H1 (cell line): ENCODE results near the gene TATDN2. TPM values are rescaled to one million over a fixed set of nuclear protein-coding genes. Genes with fewer than 3 reads are reported as not detected.

Experiments used
- CBX5 ChIP-seq: fragments of 300-800, 300-1000 bp; sonication (generic); IDR thresholded peaks from 2 replicates; pipeline ENCODE4 v1.7.1; 2016; ENCODE audit warnings: antibody characterized with exemption, low read length, low read depth
- CTBP2 ChIP-seq: IDR thresholded peaks from 2 replicates; pipeline ENCODE4 v1.7.0; 2011; ENCODE audit warnings: borderline replicate concordance, mild to moderate bottlenecking, moderate library complexity, mixed read lengths, low read length; ENCODE audit not compliant: insufficient read depth, insufficient read length
- EZH2 ChIP-seq: fragments of 200-600 bp; sonication (generic); IDR thresholded peaks from 2 replicates; pipeline ENCODE4 v1.7.1; 2012; ENCODE audit warnings: low read depth, mild to moderate bottlenecking, moderate library complexity, low read length, inconsistent platforms; ENCODE audit not compliant: severe bottlenecking
- GABPA ChIP-seq: IDR thresholded peaks from 2 replicates; pipeline ENCODE4 v1.6.1; 2011; ENCODE audit warnings: mild to moderate bottlenecking, low read length, moderate library complexity, borderline replicate concordance; ENCODE audit not compliant: insufficient read depth
- NRF1 ChIP-seq: IDR thresholded peaks from 2 replicates; pipeline ENCODE4 v1.6.1; 2011; ENCODE audit warnings: mild to moderate bottlenecking, low read depth, low read length, improper control_type of control experiment
- SIRT6 ChIP-seq: IDR thresholded peaks from one replicate; pipeline ENCODE4 v1.7.1; 2012; ENCODE audit warnings: low read length, inconsistent platforms
- SP4 ChIP-seq: IDR thresholded peaks from 2 replicates; pipeline ENCODE4 v1.6.1; 2012; ENCODE audit warnings: low read length, inconsistent platforms
- TAF1 ChIP-seq: IDR thresholded peaks from 2 replicates; pipeline ENCODE4 v1.6.1; 2011; ENCODE audit warnings: mild to moderate bottlenecking, low read depth, low read length
- polyA plus RNA-seq, 7 experiments: library from polyadenylated mRNA; depleted of rRNA in 3 of 7; stranded (reverse) in 5 of 7; unstranded in 2 of 7; fragments of >200 nt in 5 of 7; fragments of 200-250 nt in 2 of 7; gene quantifications; 1 replicate in 5 of 7; 2 replicates in 1 of 7; 4 replicates in 1 of 7; pipeline versions ENCODE4 v1.2.1 to v1.2.3, GENCODE V29; 2011 to 2013; ENCODE audit warnings: missing spikeins in 2 of 7, mixed read lengths in 2 of 7
- total RNA-seq: library from RNA; stranded (reverse); fragmentation: NEBNext Ultra II Directional; extraction: Animal tissue kit (Norgen Biotek cat#: 25700); gene quantifications from 2 replicates; pipeline ENCODE4 v1.2.1, GENCODE V29; 2021
- TF ChIP-seq, protein P1 (sequence below): fragments of 300-600 bp; sonication (generic); IDR thresholded peaks from 2 replicates; pipeline ENCODE4 v1.7.1; 2012; ENCODE audit warnings: low read length, moderate library complexity, mild to moderate bottlenecking, inconsistent platforms; ENCODE audit not compliant: insufficient replicate concordance
- TF ChIP-seq, protein P2 (sequence below): IDR thresholded peaks from 2 replicates; pipeline ENCODE4 v1.6.1; 2012; ENCODE audit warnings: inconsistent platforms

TATDN2 gene
- total and polyA plus RNA-seq, 2 of the 8 experiments (the other 6 are each of a cell fraction or from before 2014, with no cell fraction given), result 12.1 to 34.8 TPM

DNA sequence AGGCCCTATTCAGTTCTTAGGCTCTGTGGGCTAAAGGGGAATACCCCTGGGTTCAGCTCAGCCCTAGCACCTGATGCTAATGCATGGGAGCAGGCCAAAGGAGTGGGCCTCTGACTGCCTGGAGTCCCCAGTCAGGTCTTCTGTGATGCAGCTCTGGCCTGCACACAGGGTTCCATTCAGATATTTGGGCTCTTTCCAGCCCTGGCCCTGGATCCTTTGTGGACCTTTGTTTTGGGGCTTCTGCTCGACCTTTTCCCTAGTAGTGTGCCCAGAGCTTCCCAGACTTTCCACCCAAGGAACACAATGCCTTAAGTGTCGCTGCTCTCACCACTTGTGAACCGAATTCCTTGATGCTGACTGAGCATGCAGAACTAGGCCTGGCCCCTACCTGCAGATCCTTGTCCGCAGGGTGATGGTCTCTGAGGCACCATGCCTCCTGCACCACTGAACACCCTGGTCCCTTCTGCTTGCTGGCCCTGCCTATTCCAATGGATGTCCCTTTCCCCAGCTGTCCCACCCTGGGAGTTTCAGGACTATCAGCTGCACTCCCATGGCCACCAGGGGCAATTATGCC, 67.6 kb downstream of the TATDN2 start (continued):
- TF ChIP-seq, protein P1, sequence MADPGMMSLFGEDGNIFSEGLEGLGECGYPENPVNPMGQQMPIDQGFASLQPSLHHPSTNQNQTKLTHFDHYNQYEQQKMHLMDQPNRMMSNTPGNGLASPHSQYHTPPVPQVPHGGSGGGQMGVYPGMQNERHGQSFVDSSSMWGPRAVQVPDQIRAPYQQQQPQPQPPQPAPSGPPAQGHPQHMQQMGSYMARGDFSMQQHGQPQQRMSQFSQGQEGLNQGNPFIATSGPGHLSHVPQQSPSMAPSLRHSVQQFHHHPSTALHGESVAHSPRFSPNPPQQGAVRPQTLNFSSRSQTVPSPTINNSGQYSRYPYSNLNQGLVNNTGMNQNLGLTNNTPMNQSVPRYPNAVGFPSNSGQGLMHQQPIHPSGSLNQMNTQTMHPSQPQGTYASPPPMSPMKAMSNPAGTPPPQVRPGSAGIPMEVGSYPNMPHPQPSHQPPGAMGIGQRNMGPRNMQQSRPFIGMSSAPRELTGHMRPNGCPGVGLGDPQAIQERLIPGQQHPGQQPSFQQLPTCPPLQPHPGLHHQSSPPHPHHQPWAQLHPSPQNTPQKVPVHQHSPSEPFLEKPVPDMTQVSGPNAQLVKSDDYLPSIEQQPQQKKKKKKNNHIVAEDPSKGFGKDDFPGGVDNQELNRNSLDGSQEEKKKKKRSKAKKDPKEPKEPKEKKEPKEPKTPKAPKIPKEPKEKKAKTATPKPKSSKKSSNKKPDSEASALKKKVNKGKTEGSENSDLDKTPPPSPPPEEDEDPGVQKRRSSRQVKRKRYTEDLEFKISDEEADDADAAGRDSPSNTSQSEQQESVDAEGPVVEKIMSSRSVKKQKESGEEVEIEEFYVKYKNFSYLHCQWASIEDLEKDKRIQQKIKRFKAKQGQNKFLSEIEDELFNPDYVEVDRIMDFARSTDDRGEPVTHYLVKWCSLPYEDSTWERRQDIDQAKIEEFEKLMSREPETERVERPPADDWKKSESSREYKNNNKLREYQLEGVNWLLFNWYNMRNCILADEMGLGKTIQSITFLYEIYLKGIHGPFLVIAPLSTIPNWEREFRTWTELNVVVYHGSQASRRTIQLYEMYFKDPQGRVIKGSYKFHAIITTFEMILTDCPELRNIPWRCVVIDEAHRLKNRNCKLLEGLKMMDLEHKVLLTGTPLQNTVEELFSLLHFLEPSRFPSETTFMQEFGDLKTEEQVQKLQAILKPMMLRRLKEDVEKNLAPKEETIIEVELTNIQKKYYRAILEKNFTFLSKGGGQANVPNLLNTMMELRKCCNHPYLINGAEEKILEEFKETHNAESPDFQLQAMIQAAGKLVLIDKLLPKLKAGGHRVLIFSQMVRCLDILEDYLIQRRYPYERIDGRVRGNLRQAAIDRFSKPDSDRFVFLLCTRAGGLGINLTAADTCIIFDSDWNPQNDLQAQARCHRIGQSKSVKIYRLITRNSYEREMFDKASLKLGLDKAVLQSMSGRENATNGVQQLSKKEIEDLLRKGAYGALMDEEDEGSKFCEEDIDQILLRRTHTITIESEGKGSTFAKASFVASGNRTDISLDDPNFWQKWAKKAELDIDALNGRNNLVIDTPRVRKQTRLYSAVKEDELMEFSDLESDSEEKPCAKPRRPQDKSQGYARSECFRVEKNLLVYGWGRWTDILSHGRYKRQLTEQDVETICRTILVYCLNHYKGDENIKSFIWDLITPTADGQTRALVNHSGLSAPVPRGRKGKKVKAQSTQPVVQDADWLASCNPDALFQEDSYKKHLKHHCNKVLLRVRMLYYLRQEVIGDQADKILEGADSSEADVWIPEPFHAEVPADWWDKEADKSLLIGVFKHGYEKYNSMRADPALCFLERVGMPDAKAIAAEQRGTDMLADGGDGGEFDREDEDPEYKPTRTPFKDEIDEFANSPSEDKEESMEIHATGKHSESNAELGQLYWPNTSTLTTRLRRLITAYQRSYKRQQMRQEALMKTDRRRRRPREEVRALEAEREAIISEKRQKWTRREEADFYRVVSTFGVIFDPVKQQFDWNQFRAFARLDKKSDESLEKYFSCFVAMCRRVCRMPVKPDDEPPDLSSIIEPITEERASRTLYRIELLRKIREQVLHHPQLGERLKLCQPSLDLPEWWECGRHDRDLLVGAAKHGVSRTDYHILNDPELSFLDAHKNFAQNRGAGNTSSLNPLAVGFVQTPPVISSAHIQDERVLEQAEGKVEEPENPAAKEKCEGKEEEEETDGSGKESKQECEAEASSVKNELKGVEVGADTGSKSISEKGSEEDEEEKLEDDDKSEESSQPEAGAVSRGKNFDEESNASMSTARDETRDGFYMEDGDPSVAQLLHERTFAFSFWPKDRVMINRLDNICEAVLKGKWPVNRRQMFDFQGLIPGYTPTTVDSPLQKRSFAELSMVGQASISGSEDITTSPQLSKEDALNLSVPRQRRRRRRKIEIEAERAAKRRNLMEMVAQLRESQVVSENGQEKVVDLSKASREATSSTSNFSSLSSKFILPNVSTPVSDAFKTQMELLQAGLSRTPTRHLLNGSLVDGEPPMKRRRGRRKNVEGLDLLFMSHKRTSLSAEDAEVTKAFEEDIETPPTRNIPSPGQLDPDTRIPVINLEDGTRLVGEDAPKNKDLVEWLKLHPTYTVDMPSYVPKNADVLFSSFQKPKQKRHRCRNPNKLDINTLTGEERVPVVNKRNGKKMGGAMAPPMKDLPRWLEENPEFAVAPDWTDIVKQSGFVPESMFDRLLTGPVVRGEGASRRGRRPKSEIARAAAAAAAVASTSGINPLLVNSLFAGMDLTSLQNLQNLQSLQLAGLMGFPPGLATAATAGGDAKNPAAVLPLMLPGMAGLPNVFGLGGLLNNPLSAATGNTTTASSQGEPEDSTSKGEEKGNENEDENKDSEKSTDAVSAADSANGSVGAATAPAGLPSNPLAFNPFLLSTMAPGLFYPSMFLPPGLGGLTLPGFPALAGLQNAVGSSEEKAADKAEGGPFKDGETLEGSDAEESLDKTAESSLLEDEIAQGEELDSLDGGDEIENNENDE, result no peak
- TF ChIP-seq SIRT6 (no peak), TAF1 (no peak), NRF1 (no peak), GABPA (no peak), CBX5 (no peak), SP4 (no peak), EZH2 (no peak), CTBP2 (no peak)
- TF ChIP-seq, protein P2, sequence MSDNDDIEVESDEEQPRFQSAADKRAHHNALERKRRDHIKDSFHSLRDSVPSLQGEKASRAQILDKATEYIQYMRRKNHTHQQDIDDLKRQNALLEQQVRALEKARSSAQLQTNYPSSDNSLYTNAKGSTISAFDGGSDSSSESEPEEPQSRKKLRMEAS, result no peak
- TF ChIP-seq, all 59 proteins: peak for 0
